HepG2 (cell line): ENCODE results near the gene RARS1. TPM values are rescaled to one million over a fixed set of nuclear protein-coding genes. Genes with fewer than 3 reads are reported as not detected.

Source experiments
- ATAC-seq: fragments of 200-7000 bp; cut with Tn5 transposase; 3 replicates; pipeline ENCODE4 v1.9.1; 2020; ENCODE audit warnings: mild to moderate bottlenecking, moderate library complexity
- BruUV-seq: library from RNA; stranded (reverse); fragments of 400-500 nt; replicated peaks from 2 replicates; lab custom pipeline; 2021; lab: Mats Ljungman, UMichigan
- CTCF ChIA-PET: fragments of 300-600 bp; formaldehyde crosslinking; extraction: SDS; loops from one replicate; lab custom pipeline; 2021; ENCODE audit warnings: low total read pairs, inconsistent platforms, low intra/inter-chr PET ratio; lab: Yijun Ruan, JAX
- POLR2A ChIA-PET: fragments of 350-600 bp; sonication (Branson Sonifier 250); formaldehyde crosslinking; loops from one replicate; lab custom pipeline; 2020; ENCODE audit warnings: antibody characterized with exemption, inconsistent platforms; lab: Yijun Ruan, JAX
- DNase-seq: peaks from one replicate; pipeline ENCODE4 v3.0.0-alpha.2; 2015; ENCODE audit warnings: low spot score
- FAIRE-seq: peaks from 3 replicates; lab custom pipeline; 2011; peaks lifted over from hg19 to GRCh38; lab: Jason Lieb, UNC
- H2AFZ ChIP-seq: one replicate; pipeline ENCODE4 v1.6.1; 2011; ENCODE audit warnings: low read length, inconsistent platforms
- H3K27ac ChIP-seq: fragments of 300-600 bp; 3 replicates; pipeline ENCODE4 v1.8.0; 2011; ENCODE audit warnings: mixed run types, mild to moderate bottlenecking, mixed read lengths, low read length, inconsistent platforms; ENCODE audit not compliant: insufficient read depth; ENCODE audit errors: extremely low read length
- H3K27me3 ChIP-seq, 2 experiments: fragments of 200-600 bp in 1 of 2; 2 replicates in 1 of 2; 3 replicates in 1 of 2; pipeline versions ENCODE4 v1.6.0 to v1.8.0; 2011; ENCODE audit warnings: low read length in 2 of 2, mild to moderate bottlenecking in 2 of 2, moderate library complexity in 2 of 2, inconsistent platforms in 1 of 2; ENCODE audit not compliant: insufficient read depth in 2 of 2, control insufficient read depth in 1 of 2
- H3K36me3 ChIP-seq, 2 experiments: fragments of 200-600 bp in 1 of 2; replicated peaks in 1 of 2; 2 replicates in 1 of 2; 3 replicates in 1 of 2; pipeline versions ENCODE4 v1.5.1 to v1.8.0; 2011; ENCODE audit warnings: low read length in 2 of 2, inconsistent platforms in 1 of 2; ENCODE audit not compliant: insufficient read depth in 2 of 2, control insufficient read depth in 1 of 2
- H3K4me1 ChIP-seq: 2 replicates; pipeline ENCODE4 v1.5.1; 2012; ENCODE audit warnings: low read length, inconsistent platforms; ENCODE audit not compliant: insufficient read depth
- H3K4me2 ChIP-seq: 2 replicates; pipeline ENCODE4 v1.6.0; 2011; ENCODE audit warnings: low read depth, low read length, inconsistent platforms
- H3K4me3 ChIP-seq, 3 experiments: fragments of 200-600 bp in 1 of 3; sonication (generic), shearing (Covaris generic) in 1 of 3; replicated peaks in 1 of 3; 2 replicates each; pipeline ENCODE4 v1.5.1; 2011 to 2016; ENCODE audit warnings: low read length in 3 of 3, inconsistent platforms in 2 of 3, low read depth in 2 of 3, mild to moderate bottlenecking in 2 of 3, control low read depth in 1 of 3, mixed read lengths in 1 of 3; ENCODE audit not compliant: insufficient read depth in 1 of 3
- H3K79me2 ChIP-seq: one replicate; pipeline ENCODE4 v1.6.1; 2011; ENCODE audit warnings: low read length, inconsistent platforms; ENCODE audit not compliant: insufficient read depth
- H3K9ac ChIP-seq: 2 replicates; pipeline ENCODE4 v1.6.0; 2011; ENCODE audit warnings: mild to moderate bottlenecking, low read depth, low read length, inconsistent platforms; ENCODE audit not compliant: insufficient read depth
- H3K9me3 ChIP-seq: 2 replicates; pipeline ENCODE4 v1.5.1; 2012; ENCODE audit warnings: mild to moderate bottlenecking, low read length
- H4K20me1 ChIP-seq: 2 replicates; pipeline ENCODE4 v1.6.0; 2011; ENCODE audit warnings: inconsistent platforms, mild to moderate bottlenecking, low read length, moderate library complexity; ENCODE audit not compliant: insufficient read depth
- LCORL ChIP-seq, 2 experiments: fragments of 450-650 bp in 1 of 2; sonication (generic) in 1 of 2; formaldehyde crosslinking in 1 of 2; IDR thresholded peaks; 2 replicates each; pipeline versions ENCODE4 v1.5.0 to v1.6.1; 2017 to 2020; ENCODE audit warnings: antibody characterized with exemption in 1 of 2, missing genetic modification reagents in 1 of 2
- MAFF ChIP-seq: IDR thresholded peaks from 2 replicates; pipeline ENCODE4 v1.6.1; 2011; ENCODE audit warnings: low read depth, low read length, improper control_type of control experiment
- MAFK ChIP-seq, 2 experiments: IDR thresholded peaks in 1 of 2; conservative IDR thresholded peaks in 1 of 2; 2 replicates each; pipeline ENCODE4 v1.6.1; 2011; ENCODE audit warnings: improper control_type of control experiment in 2 of 2, low read length in 2 of 2
- ZFP36L2 ChIP-seq: sonication (generic); formaldehyde crosslinking; IDR thresholded peaks from 2 replicates; pipeline ENCODE4 v1.4.0; 2020; ENCODE audit warnings: missing genetic modification reagents
- ZNF616 ChIP-seq: sonication (generic); formaldehyde crosslinking; IDR thresholded peaks from 2 replicates; pipeline ENCODE4 v1.5.0; 2020; ENCODE audit warnings: low read depth, mild to moderate bottlenecking, missing genetic modification reagents
- WGBS: methylation state at CpG from one replicate; pipeline ENCODE4 v1.1.6; 2017; ENCODE audit warnings: low lambda C conversion rate; 5-methylcytosine and 5-hydroxymethylcytosine counted together
- in situ Hi-C: cut with HindIII; loops from 2 replicates; pipeline ENCODE4 v1.10.0; 2017; ENCODE audit warnings: low pct_unique_long_range_greater_than_20kb; ENCODE audit not compliant: extremely low pct_ligation_motif_present
- intact Hi-C: fragments of 100-400 bp; cut with micrococcal nuclease; formaldehyde crosslinking; loops from one replicate; pipeline ENCODE4 v1.10.0; 2022; ENCODE audit not compliant: unreplicated experiment
- polyA plus RNA-seq, 8 experiments: library from polyadenylated mRNA; depleted of rRNA in 3 of 8; stranded (reverse) in 7 of 8; unstranded in 1 of 8; fragments of >200 nt; fragmentation: Illumina TruSeq in 4 of 8; extraction: Trizol in 4 of 8; gene quantifications; 2 replicates each; pipeline versions ENCODE4 v1.2.1 to v1.2.3, GENCODE V29; 2011 to 2016; ENCODE audit warnings: low read depth in 4 of 8, missing spikeins in 1 of 8, mixed read lengths in 1 of 8; ENCODE audit not compliant: insufficient read depth in 1 of 8
- total RNA-seq, 5 experiments: library from RNA; depleted of rRNA; stranded (reverse); fragments of >200 nt; fragmentation: Illumina TruSeq; extraction: Trizol; gene quantifications; 2 replicates each; pipeline ENCODE4 v1.2.3, GENCODE V29; 2016; ENCODE audit warnings: low read depth in 1 of 5

RARS1 gene
- total and polyA plus RNA-seq, 2 of the 13 experiments (the other 11 are each of a cell fraction or from before 2014, with no cell fraction given) = 54.6 to 170 TPM

DNA sequence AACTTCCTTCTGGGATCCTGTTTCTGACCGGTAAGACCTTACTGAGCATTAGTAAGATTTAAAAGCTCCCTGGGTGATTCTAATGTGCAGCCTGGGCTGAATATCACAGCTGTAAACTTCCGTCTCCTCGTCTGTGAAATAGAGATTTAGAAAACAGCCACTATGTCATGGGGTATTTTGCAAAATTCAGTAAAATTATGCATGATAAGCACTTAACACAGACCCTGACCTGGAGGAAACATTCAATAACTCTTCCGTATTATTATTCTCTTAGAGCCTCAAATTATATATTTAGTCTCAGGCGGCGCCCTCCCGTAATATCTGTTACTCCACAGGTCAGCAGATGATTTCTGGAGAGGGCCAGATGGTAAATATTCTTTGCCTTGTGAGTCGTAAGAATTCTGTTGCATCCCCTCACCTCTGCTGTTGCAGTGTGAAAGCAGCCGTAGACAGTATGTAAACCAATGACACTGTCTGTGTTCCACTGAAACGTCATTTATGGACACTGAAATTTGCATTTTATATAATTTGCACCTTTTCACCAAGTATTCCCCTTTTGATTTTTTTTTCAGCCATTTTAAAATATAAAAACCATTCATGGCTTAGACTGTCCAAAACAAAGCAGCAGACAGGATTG lies 39.2 kb upstream of the RARS1 start:
- H3K4me2 ChIP-seq = no peak overlapping the region
- no peak overlapping the region for H3K9ac ChIP-seq
- DNase-seq (no peak), ATAC-seq (no peak), FAIRE-seq (no peak)
- TF ChIP-seq MAFF (peak; percentile 52), ZFP36L2 (CRISPR knock-in tag) (no peak), MAFK (conservative IDR thresholded peaks at IDR 0.05 in 1 of 2, IDR thresholded peaks at IDR 0.05 in 1 of 2; ENCODE audit: low read length in 2 of 2) (peak; percentile 41 to 65; a peak in 2 of 4 replicates)
- no peaks in the 10 kb centered on the region; a peak in 1 of 5 replicates for H3K27me3 ChIP-seq
- intact Hi-C loops (no loop called here), in situ Hi-C loops (no loop called here)
- H3K9me3 ChIP-seq = no peaks in the 10 kb centered on the region
- no peaks in the 10 kb centered on the region for H3K79me2 ChIP-seq
- no peak overlapping the region for H3K27ac ChIP-seq
- H4K20me1 ChIP-seq = no peaks in the 10 kb centered on the region
- no TSS peak for BruUV-seq
- H2AFZ ChIP-seq = no peak overlapping the region
- H3K4me1 ChIP-seq = no peaks in the 10 kb centered on the region
- H3K4me3 ChIP-seq = no peak overlapping the region
- 98% methylated on average over 10 of the region's 10 CpGs for WGBS
- ChIA-PET CTCF (no interaction called here), POLR2A (no interaction called here)
- H3K36me3 ChIP-seq = peaks cover 7 to 28% of the 10 kb centered on the region in 2 experiments; a peak in 4 of 5 replicates

DNA sequence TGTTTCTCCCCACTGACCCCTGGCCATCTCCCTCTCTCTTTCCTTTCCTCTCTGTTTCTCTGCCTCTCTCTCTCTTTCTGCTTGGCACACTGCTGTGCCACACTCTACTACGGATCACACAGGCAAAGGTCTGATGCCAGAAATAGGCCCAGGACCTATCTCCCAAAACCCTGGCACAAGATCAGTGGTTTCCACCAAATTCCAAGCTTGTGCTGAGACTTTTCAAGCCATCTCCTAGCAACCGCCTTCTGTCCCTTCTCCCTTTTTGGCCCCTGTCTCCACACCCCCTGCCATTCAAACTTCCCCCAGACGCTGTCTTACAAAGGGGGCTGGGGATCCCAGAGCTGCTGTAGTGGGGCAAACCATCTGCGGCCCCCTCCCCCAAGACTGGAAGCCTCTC lies 38.5 kb upstream of the RARS1 start:
- no peak overlapping the region for H3K4me2 ChIP-seq
- no peaks in the 10 kb centered on the region for H4K20me1 ChIP-seq
- H3K79me2 ChIP-seq = no peaks in the 10 kb centered on the region
- POLR2A ChIA-PET = no interaction called here
- intact Hi-C loops = no loop called here
- TF ChIP-seq LCORL (IDR thresholded peaks at IDR 0.05) = no peak
- no peak for TF ChIP-seq LCORL (CRISPR knock-in tag; IDR thresholded peaks at IDR 0.05)
- TF ChIP-seq ZNF616 = no peak
- no peaks in the 10 kb centered on the region for H3K4me1 ChIP-seq
- no peak overlapping the region for H3K4me3 ChIP-seq
- in situ Hi-C loops = no loop called here
- H3K36me3 ChIP-seq = peaks cover 9 to 27% of the 10 kb centered on the region in 2 experiments; a peak in 4 of 5 replicates
- no peak for ATAC-seq
- no peaks in the 10 kb centered on the region; a peak in 1 of 5 replicates for H3K27me3 ChIP-seq
- no peak overlapping the region for H2AFZ ChIP-seq
- FAIRE-seq = no peak
- CTCF ChIA-PET = no interaction called here
- no peak overlapping the region for H3K9ac ChIP-seq
- no peaks in the 10 kb centered on the region for H3K9me3 ChIP-seq
- no peak for DNase-seq
- no TSS peak for BruUV-seq
- no peak overlapping the region for H3K27ac ChIP-seq
- WGBS = 100% methylated on average over 4 of the region's 4 CpGs
